ENCODE measurements around the gene MAPRE3.

The MAPRE3 gene

GRCh38 chr2:27069436-27069835 lies 99.0 kb downstream of the MAPRE3 start:
- Histone ChIP-seq H3K4me3 (peak overlapping the region; percentile 96), H3K27ac (no peak overlapping the region)
- no peak for TF ChIP-seq CTCF (IDR thresholded peaks at IDR 0.05)
- no peak for DNase-seq (ENCODE audit: low spot score)

- no peak for DNase-seq (ENCODE audit: low spot score)
- H3K27ac ChIP-seq = peak overlapping the region; percentile 97 to 100
Observed at GRCh38 chr2:27069961-27070618, 99.7 kb downstream of the MAPRE3 start.

GRCh38 chr2:27070653-27071276 lies 100.3 kb downstream of the MAPRE3 start:
- no peak for TF ChIP-seq CTCF (IDR thresholded peaks at IDR 0.05)
- no peak for DNase-seq (ENCODE audit: low spot score)
- peak overlapping the region; percentile 97 to 100 for H3K27ac ChIP-seq
- H3K4me3 ChIP-seq = peak overlapping the region; percentile 96

More at GRCh38 chr2:27069961-27070618, 99.7 kb downstream of the MAPRE3 start:
- TF ChIP-seq CTCF (IDR thresholded peaks at IDR 0.05) = no peak
- peak overlapping the region; percentile 96 for H3K4me3 ChIP-seq

- no peak for TF ChIP-seq CTCF (IDR thresholded peaks at IDR 0.05)
- Histone ChIP-seq H3K27ac (peak within 1 kb of the TSS; percentile 97 to 100), H3K4me3 (peak within 1 kb of the TSS; percentile 96)
- DNase-seq (ENCODE audit: low spot score) = peak; percentile 96
Observed at GRCh38 chr2:27071277-27071989, 101.0 kb downstream of the MAPRE3 start, which contains the start of gene OST4. Gene OST4, minus strand, starts transcription at chr2:27071654.

- peak; percentile 93 for DNase-seq (ENCODE audit: low spot score)
- no peak for TF ChIP-seq CTCF (IDR thresholded peaks at IDR 0.05)
- Histone ChIP-seq H3K4me3 (peak overlapping the region; percentile 96), H3K27ac (peak overlapping the region; percentile 97 to 100)
Observed at GRCh38 chr2:27071990-27072830, 101.8 kb downstream of the MAPRE3 start.

- no peak overlapping the region for H3K4me3 ChIP-seq
- DNase-seq (ENCODE audit: low spot score) = no peak
- H3K27ac ChIP-seq = peak overlapping the region; percentile 97 to 100
- TF ChIP-seq CTCF (IDR thresholded peaks at IDR 0.05) = no peak
Observed at GRCh38 chr2:27072920-27073319, 102.5 kb downstream of the MAPRE3 start.
